Measurements from ENCODE around the gene POU1F1.
"Not testable (repeated sequence)": the region's sequence is repeated elsewhere in the genome, so short reads cannot be mapped to it uniquely, and the experiment has no call there.

POU1F1 gene

GRCh38 chr3:87309601-87310000 is 33.2 kb upstream of the POU1F1 start:
- no peak for TF ChIP-seq CTCF (IDR thresholded peaks at IDR 0.05; ENCODE audit: low read depth, low read length)
- DNase-seq (ENCODE audit: extremely low read depth, low read depth), result no peak

GRCh38 chr3:87307805-87308204 is 31.4 kb upstream of the POU1F1 start:
- no peak for DNase-seq (ENCODE audit: extremely low read depth, low read depth)
- no peak for TF ChIP-seq CTCF (IDR thresholded peaks at IDR 0.05; ENCODE audit: low read depth, low read length)

- no peak for DNase-seq (ENCODE audit: extremely low read depth, low read depth)
- no peak for TF ChIP-seq CTCF (IDR thresholded peaks at IDR 0.05; ENCODE audit: low read depth, low read length)
These were observed 29.1 kb upstream of the POU1F1 start for GRCh38 chr3:87305517-87305916.

- not testable (repeated sequence) for DNase-seq (ENCODE audit: extremely low read depth, low read depth)
These were observed 28.6 kb upstream of the POU1F1 start for GRCh38 chr3:87305031-87305430.

- DNase-seq (ENCODE audit: extremely low read depth, low read depth), result peak; percentile 2
- TF ChIP-seq CTCF (IDR thresholded peaks at IDR 0.05; ENCODE audit: low read depth, low read length), result peak; percentile 68
These were observed 21.8 kb upstream of the POU1F1 start for GRCh38 chr3:87298111-87298718.

GRCh38 chr3:87288446-87288845 is 12.1 kb upstream of the POU1F1 start:
- TF ChIP-seq CTCF (IDR thresholded peaks at IDR 0.05; ENCODE audit: low read depth, low read length), result no peak
- DNase-seq (ENCODE audit: extremely low read depth, low read depth), result no peak

- DNase-seq (ENCODE audit: extremely low read depth, low read depth), result no peak
- no peak for TF ChIP-seq CTCF (IDR thresholded peaks at IDR 0.05; ENCODE audit: low read depth, low read length)
These were observed 10.6 kb upstream of the POU1F1 start for GRCh38 chr3:87287011-87287410.

- TF ChIP-seq CTCF (IDR thresholded peaks at IDR 0.05; ENCODE audit: low read depth, low read length), result no peak
These were observed 3.6 kb downstream of the POU1F1 start for GRCh38 chr3:87272718-87273341.

More at GRCh38 chr3:87272718-87273341, 3.6 kb downstream of the POU1F1 start:
- no peak for DNase-seq (ENCODE audit: extremely low read depth, low read depth)

All from AG09319 (cell line).